CD4-positive, alpha-beta T cell treated with Interferon gamma for 1 hour (primary cell): ENCODE results near the gene CFAP77.
A peak's percentile ranks its signal among the peaks of the same experiment; 100 is the strongest.
"Not testable (repeated sequence)": the region's sequence is repeated elsewhere in the genome, so short reads cannot be mapped to it uniquely, and the experiment has no call there.

Experiments
- DNase-seq: peaks from one replicate; pipeline ENCODE4 v3.0.0-alpha.2; 2020

Gene CFAP77

DNA sequence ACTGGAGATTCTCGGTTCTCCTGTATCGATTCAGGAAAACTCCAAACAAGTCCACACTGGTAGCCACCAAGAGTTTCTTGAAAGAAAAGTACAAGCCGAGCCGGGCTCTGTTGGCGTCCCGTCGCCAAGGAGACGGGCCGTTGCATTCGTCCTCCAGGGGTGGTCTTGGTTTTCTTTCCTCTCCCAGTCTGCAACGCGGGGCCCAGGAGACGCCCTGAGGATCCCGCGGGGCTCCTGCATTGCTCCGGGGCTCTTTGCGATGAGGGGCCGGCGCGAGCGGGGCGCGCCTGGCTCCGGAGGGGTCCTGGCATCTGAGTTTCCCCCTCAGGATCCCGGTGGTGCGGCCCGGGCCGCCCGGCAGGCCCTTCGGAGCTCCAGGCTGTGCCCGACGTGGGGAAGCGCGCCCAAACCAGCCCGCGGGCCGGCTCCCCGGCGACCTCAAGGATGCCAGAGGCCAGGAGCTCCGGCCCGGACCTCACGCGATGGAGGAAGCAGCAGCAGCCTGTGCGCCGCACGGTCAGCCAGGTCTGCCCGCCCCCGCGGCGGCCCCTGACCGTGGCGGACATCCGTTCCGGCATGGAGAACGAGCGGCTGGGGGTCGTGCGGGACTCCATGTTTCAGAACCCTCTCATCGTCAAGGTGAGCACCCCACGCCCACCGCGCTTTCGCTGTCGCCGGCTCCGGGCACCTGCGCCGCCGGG, at the start of gene CFAP77:
TSS of gene CFAP77 (plus strand) at position 384 of the 701 bp plus-strand sequence. CDS start at position 445, 61 bp downstream.
- DNase-seq, result peak; percentile 16

DNA sequence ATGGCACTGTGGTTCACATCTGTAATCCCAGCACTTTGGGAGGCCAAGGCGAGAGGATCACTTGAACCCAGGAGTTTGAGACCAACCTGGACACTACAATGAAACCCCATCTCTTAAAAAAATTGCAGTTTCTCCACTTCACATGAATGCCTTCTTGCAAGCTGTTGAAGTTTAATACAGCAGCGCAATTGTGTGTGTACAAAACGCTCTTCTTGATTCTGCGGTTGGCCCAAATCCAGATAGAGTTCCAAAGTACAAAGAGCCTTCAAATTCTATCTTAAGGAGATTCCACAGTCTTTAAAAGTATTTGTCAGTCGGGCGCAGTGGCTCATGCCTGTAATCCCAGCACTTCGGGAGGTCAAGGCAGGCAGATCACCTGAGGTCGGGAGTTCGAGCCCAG, 45.9 kb upstream of the CFAP77 start:
- DNase-seq, result no peak

DNA sequence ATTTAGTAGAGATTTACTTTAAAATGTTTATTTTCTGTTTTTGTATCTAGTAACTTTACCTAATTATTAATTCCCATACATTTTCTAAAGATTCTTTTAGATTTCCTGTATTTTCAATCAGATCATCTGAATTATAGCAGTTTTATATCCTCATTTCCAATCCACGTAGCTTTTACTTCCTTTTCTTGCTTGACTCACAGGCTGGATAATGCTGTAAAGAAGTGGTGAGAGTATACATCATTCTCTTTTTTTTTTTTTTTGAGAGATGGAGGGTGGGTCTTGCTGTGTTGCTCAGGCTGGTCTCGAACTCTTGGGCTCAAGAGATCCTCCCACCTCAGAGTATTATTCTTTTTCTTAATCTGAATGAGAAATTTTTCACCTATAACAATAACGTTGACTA, 44.0 kb upstream of the CFAP77 start:
- DNase-seq, result no peak

DNA sequence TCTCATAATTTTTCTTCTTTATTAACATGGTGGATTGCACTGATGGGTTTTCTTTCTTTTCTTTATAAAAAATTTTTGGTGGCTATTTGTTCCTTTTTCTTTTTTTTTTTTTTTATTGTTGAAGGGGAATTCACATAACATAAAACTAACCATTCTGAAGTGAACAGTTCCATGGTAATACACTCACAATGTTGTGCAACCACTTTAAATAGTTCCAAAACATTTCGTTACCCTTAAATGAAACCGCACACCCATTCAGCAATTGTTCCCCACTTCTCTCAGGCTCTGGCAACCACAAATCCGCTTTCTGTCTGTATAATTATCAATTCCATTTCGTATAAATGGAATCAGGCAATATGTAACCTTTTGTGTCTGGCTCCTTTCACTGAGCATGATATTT, 43.5 kb upstream of the CFAP77 start:
- no peak for DNase-seq

DNA sequence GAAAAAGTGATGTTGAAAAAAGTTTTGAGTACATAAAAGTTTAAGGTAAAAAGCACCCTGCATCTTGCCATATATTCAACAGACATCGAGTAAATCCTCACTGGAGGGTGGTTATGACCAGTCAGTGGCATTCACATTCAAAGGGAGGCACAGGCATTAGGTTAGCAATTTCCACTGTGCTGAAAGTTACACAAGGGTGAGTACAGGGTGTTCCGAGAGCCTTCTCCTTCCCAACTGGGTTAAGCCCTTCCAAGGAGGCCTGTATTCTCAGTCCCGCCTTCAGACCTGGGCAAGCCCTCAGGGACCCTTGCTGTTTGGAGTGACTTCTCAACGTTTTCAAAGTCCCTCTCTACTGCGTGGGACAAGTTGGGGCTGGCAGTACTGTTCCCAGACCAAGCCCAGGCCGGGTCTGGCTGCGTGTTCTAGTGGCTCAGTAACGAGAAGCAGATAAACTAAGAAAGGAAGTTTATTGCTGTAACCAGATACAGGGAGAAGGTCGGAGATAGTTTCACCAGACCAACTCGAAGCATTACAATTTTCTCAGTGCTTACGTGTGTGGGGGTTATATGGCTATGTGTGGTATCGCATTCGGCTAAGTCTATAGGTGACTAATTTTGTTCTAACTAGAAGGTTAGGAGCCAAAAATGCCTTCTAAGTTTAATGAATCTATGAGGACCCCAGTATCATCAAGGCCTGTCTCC, 42.2 kb upstream of the CFAP77 start:
- DNase-seq, result no peak

DNA sequence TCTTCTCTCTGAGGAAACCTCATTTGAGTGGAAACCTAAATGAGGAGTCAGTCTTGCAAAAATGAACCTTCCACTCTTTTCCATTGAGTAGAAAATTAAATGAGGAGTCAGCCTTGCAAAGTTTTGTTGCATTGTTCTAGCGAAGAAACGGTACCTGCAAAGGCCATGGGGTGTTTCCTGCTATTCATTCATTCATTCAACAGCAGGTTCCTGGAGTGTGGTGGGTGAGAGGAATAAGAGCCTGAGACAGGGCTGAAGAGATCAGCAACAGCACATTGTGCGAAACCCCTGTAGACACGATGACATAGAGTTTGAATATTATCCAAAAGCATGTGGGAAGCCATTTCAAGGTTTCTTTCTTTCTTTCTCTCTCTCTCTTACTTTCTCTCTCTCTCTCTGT, 40.6 kb upstream of the CFAP77 start:
- no peak for DNase-seq

DNA sequence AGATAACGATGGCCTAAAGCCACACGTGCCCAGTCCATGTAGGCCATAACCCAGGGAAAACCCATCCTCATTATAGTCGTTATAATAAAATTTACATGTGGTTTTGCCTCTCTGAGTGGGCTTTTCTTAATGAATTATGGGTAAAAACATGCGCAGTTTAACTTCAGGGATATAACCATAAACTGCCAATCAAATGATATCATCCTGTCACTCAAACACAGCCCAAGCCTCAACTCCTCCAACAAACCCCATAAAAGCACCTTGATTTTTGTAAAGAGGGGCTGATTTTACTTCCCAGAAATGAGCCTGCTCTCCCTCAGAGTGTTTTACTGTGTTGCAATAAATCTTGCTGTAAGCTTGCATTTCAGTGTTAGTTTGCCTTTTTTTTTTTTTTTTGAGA, 39.4 kb upstream of the CFAP77 start:
- DNase-seq, result no peak

DNA sequence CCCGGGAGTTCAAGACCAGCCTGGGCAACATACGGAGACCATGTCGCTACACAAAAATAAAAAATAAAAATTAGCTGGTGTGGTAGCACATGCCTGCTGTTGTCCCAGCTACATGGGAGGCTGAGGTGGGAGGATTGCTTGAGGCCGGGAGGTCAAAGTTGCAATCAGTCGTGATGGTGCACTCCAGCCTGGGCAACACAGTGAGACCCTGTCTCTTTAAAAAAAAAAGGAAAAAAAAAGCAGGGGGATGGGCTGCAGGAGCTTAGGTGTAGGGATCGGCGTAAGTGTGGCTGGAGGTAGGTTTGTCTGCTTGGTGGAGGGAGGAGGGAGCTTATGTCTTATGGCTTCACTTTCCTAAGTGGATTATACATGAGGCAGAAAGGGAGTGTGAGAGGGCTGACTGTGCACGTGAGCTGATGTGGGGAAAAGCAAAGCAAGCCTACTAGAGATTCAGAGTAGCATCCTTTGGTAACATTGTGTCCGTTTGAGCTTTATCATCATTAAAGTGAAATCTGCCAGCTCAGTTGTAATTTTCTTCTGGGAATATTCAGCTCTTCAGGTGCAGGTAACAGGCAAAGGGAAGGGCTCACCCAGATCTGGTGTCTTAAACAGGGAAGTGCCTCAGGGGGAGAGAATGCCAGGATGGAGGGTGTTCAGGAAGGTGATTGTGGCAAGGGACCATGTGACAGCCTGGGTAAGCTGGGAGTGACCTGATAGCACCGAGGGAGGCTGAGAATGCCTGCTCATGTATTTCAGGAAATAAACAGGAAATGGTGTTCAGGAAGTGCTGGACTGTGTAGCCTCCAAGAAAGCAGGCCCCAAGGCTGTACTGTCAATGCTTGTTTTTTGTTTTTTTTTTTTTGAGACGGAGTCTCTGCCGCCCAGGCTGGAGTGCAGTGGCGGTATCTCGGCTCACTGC, 37.6 kb upstream of the CFAP77 start:
- DNase-seq, result peak; percentile 57

DNA sequence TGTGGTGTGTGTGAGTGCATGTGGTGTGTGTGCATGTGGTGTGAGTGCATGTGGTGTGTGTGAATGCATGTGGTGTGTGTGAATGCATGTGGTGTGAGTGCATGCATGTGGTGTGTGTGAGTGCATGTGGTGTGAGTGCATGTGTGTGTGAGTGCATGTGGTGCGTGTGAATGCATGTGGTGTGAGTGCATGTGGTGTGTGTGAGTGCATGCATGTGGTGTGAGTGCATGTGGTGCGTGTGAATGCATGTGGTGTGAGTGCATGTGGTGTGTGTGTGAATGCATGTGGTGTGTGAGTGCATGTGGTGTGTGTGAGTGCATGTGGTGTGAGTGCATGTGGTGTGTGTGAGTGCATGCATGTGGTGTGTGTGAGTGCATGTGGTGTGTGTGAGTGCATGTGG, 32.2 kb upstream of the CFAP77 start:
- not testable (repeated sequence) for DNase-seq

DNA sequence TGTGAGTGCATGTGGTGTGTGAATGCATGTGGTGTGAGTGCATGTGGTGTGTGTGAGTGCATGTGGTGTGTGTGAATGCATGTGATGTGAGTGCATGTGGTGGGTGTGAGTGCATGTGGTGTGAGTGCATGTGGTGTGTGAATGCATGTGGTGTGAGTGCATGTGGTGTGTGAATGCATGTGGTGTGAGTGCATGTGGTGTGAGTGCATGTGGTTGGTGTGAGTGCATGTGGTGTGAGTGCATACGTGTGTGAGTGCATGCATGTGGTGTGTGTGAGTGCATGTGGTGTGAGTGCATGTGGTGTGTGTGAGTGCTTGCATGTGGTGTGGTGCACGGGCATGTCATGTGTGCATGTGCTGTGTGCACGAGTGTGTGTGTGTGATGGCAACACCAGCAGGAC, 31.6 kb upstream of the CFAP77 start:
- not testable (repeated sequence) for DNase-seq

DNA sequence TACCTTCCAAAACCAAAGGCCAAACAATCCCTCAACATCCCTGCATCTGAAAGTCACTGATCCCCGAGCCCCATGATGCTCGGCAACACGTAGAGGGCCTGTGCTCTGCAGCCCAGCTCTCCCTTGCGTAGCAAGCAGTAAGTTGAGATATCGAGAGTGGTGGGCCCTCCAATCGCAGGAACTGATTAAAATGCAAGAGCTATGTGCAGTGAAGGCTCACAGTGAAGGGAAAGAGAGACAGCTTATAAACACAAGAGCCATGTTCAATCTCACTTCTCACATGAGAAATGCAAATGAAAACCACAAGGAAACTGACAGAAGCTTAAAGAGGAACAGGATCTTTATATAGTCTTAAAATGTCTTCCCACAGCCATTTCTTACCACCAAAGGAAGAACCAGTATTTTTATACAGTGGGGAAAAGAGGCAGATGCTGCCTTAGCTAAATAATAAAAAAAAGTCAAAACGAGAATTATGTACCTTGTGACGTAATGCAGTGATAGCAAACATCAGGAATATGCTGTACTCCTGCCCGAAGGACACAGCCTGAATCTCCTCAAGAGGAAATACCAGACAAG, 28.0 kb upstream of the CFAP77 start:
- peak; percentile 8 for DNase-seq

DNA sequence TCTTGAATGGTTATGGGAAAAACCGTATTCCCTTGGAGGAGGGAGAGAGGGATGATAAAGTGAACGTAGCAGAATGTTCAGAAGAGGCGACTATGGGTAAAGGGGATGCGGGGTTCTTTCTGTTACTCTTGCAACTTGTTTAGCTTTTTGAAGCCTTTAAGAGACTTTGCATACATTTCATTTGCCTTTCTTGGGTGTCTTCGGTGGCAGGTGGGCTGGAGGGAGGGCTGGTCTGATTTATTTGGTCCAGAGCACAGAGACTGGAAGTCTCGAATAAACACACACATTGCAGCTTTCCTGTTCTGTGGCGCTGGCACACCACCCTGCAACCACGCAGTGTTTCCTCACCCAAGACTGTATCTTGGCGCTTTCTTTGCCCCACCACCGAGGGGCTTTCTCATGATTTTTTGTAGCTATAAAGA, 26.5 kb upstream of the CFAP77 start:
- DNase-seq, result peak; percentile 48

DNA sequence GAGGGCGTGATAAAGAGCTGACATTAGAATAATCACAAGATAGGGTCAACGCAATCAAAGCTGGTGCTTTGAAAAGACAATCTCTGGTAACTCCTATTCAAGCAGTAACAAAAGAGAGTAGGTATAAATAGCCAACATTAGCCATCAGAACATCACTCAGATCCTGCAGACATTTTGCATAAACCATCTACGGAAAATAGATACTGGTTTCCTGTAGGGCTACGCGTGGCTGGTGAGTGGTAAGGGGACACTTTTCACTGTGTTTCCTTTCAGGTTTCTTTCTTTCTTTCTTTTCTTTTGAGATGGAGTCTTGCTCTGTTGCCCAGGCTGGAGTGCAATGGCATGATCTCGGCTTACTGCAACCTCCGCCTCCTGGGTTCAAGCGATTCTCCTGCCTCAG, 25.6 kb upstream of the CFAP77 start:
- DNase-seq, result no peak

DNA sequence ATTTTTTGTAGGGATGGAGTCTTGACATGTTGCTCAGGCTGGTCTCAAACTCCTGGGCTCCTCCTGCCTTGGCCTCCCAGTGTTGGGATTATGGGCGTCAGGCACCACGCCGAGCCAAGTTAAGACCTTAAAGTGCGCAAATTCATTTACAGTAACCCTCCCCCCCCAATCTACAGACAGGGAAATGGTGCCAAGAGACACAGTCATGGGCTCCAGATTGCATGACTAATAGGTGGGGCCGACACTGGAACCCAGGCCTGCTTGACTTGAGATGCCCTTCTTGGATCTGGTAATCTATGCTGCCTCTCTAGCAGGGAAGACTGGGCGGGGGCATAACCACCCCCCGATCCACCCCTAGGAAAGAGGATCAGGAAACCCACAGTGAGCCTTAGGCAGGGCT, 22.9 kb upstream of the CFAP77 start:
- no peak for DNase-seq

DNA sequence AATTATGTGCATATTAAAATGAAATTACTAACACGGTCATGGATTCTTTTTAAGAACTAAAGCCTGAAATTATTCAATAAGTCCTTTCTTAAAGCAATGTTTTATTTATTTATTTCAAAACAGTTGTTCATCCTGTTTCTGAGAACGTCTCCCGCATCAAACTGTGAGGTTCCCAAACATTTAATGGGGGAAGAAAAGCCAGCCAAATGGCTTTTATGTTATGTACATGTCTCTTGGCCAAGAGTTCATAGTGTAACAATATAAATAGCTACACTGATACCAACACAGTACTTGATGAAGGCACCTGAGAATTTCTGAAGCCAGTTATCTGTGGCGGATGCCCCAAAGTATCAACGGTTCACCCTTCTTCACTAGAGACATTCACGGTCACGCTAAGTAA, 19.0 kb upstream of the CFAP77 start:
- DNase-seq, result no peak

DNA sequence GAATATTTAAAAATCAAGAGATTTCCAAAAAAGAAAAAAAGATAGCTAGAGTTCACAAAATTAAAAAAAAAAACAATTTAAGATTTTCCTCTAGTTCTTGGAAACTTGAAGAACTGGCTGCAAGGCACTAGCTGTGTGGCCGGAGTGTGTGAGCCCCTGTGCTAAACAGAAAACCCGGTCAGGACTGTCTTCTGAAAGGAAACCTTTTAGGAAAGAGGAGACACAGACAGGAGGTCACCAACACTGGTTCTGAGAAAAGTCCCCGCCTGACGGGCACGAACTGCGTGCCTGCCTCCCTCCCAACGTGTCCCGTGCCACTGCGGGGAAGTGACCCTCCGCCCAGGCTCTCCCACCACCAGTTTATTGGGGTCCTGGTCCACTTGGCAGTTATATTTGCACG, 18.6 kb upstream of the CFAP77 start:
- DNase-seq, result no peak

DNA sequence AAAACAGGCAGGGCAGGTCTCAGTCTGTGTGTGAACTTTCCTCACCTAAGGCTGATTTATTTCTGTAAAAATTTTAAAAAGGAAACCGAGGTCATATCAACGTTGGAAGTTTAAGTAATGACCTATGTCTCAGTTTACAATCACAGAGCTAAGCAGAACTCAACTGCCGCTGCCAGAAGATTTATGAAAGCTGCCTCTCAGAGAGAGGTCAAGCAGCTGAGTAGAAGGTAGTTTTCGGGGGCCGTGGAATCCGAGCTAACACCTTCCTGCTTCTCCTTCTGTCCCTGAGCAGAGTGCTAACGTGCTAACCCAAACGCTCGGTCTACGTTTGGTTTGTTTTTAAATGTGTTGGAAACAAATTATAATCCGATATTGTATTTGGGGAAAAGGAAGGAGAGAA, 14.5 kb upstream of the CFAP77 start:
- DNase-seq, result no peak

DNA sequence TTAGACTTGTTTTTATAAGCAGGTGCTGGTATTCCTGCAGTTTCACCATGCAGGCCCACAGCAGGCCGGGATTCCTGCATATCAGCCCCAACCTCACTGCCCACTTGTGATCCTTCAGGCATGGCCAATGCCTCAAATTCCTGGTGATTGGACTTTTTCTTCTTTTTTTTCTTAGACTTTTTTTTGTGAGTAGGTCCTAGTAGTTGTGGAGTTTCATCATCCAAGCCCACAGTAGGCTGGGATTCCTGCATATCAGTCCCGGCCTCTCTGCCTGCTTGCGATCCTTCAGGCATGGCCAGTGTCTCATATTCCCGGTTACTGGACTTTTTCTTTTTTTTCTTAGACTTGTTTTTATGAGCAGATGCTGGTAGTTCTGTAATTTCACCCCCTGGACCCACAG, 8.2 kb upstream of the CFAP77 start:
- no peak for DNase-seq

DNA sequence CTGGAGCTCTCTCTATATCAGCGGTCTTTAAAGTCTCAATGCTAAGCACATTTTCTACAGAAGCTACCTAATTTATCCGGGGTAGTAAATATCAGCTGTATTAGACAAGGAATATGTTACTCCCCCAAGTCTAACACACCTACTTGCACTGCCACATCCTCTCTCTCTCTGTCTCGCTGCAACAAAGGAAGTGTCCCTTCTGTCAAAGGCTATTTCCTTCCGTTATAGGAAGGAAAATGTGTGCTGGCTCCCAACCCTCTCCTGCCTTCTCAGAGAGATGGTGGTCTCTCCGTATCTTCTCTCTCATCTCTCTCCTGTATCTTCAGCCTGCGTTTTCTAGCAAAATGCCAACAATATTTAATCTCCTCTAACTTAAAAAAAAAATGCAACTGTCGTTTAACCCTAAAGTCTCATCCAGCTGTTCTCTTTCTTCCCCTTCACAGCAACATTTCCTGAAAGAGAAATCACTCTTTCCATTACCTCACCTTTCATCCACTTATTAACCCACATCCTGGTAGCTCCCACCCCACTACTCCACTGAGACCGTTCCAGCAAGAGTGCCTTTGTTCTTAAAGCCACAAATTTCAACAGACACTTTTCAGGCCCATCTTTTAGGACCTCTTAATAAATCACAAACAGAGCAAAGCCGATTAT, 5.7 kb upstream of the CFAP77 start:
- DNase-seq, result no peak

DNA sequence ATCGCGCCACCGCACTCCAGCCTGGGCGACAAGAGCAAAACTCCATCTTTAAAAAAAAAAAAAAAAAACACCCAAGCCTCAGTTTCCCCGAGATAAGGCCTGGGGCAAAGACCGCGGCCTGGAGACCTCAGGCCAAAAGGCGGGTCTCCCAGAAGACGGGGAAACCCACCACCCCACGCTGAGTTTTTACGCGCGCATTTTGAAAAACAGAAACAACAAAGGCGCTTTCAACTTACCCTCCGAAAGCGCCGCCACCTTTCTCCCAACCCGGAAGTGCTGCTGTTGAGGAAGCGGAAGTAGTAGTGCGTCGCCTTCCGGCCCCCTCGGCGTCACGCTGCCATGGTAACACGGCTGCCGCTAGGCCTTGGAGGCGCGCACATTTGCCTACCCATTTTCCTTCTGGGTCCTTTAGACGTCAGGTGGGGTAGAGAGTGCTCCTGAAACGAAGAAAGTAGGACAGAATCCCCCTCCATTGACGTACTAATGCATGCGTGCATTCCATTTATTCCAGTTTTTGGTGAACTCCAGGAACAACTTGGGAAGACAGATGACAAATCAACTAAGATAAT, 3.4 kb upstream of the CFAP77 start, which contains the start of gene TTF1:
TSS of gene TTF1 (minus strand) at position 287 of the 569 bp plus-strand sequence. CDS start 4,019 bp downstream, outside the sequence.
- peak; percentile 94 for DNase-seq

DNA sequence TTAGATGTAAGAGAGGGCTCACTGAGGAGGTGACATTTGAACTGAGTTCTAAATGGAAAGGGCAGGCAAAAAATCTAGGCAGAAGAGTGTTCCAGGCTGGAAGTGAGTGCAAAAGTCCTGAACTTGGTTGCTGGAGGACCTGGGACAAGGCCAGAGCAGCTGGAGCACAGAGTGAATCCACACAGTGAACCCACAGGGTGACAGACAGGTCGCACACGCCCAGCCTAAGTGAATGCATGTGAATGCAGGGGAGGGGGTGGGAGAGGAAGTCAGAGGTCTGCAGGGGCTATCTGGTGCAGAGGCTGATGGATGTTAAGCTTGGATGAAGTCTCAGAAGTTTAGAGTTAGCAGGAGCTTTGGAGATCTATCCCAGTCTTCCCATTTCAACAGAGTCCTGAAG, 2.8 kb upstream of the CFAP77 start:
- no peak for DNase-seq

DNA sequence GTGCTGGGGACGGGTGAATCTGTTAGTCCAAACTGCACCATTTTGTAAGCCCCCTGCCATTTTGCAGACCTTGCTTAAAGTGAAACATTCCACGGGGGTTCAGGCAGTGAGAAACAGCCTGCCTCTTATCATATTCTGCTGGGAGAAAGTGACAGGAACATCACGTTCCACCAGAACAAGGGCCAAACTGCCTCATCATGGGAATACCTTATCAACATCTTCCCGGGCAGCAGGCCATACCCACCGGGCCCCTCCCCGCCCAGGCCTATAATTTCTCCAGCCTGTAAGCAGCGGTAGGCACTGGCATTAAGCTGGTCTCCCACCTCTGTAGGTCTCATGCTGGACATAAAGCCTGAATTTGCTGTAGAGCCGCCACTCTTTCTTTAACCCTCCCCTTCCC, 1.5 kb upstream of the CFAP77 start:
- DNase-seq, result no peak
